K562 (cell line): ENCODE measurements around the gene CASTOR1. TPM values are rescaled to one million over a fixed set of nuclear protein-coding genes. Genes with fewer than 3 reads are reported as not detected.

Experiments
- ATAC-seq: fragments of 200-7000 bp; cut with Tn5 transposase; 3 replicates; pipeline ENCODE4 v1.9.1; 2020; ENCODE audit warnings: moderate library complexity
- BruUV-seq: library from RNA; stranded (reverse); fragments of 400-500 nt; replicated peaks from 2 replicates; lab custom pipeline; 2021; lab: Mats Ljungman, UMichigan
- CTCF ChIA-PET: fragments of 300-600 bp; formaldehyde crosslinking; extraction: SDS; loops from one replicate; lab custom pipeline; 2021; ENCODE audit warnings: low intra/inter-chr PET ratio; lab: Yijun Ruan, JAX
- POLR2A ChIA-PET: fragments of 300-600, 350-650 bp; sonication (Branson Sonifier 250); formaldehyde crosslinking; extraction: SDS; loops from one replicate; lab custom pipeline; 2021; ENCODE audit warnings: antibody characterized with exemption, inconsistent platforms; lab: Yijun Ruan, JAX
- DNase-seq, 4 experiments: peaks; one replicate each; pipeline versions ENCODE4 v3.0.0 to v3.0.0-alpha.2; 2011 to 2018; ENCODE audit warnings: low spot score in 3 of 4, mixed read lengths in 3 of 4; ENCODE audit errors: extremely low read depth in 1 of 4
- FAIRE-seq: peaks from 2 replicates; lab custom pipeline; 2011; peaks lifted over from hg19 to GRCh38; lab: Jason Lieb, UNC
- H2AFZ ChIP-seq: 2 replicates; pipeline ENCODE4 v1.6.0; 2011; ENCODE audit warnings: low read depth, low read length, control low read depth, inconsistent platforms
- H3K27ac ChIP-seq: fragments of 200-600 bp; 3 replicates; pipeline ENCODE4 v1.8.0; 2011; ENCODE audit warnings: low read depth, mild to moderate bottlenecking, control low read depth, inconsistent platforms, low read length, moderate library complexity, mixed read lengths; ENCODE audit errors: extremely low read depth
- H3K27me3 ChIP-seq, 2 experiments: fragments of 300-600 bp in 1 of 2; 2 replicates in 1 of 2; 3 replicates in 1 of 2; pipeline versions ENCODE4 v1.6.0 to v1.8.0; 2011; ENCODE audit warnings: inconsistent platforms in 2 of 2, low read length in 2 of 2, mild to moderate bottlenecking in 1 of 2, mixed read lengths in 1 of 2, moderate library complexity in 1 of 2; ENCODE audit not compliant: control insufficient read depth in 2 of 2, insufficient read depth in 2 of 2
- H3K36me3 ChIP-seq: fragments of 300-600 bp; 3 replicates; pipeline ENCODE4 v1.8.0; 2011; ENCODE audit warnings: mild to moderate bottlenecking, low read length, inconsistent platforms; ENCODE audit not compliant: control insufficient read depth, insufficient read depth
- H3K4me1 ChIP-seq, 2 experiments: fragments of 200-600 bp in 1 of 2; replicated peaks in 1 of 2; 2 replicates in 1 of 2; 3 replicates in 1 of 2; pipeline versions ENCODE4 v1.5.1 to v1.8.0; 2011; ENCODE audit warnings: inconsistent platforms in 2 of 2, low read length in 2 of 2, mild to moderate bottlenecking in 1 of 2, mixed read lengths in 1 of 2, moderate library complexity in 1 of 2; ENCODE audit not compliant: control insufficient read depth in 2 of 2, insufficient read depth in 2 of 2
- H3K4me2 ChIP-seq: 2 replicates; pipeline ENCODE4 v1.6.1; 2011; ENCODE audit warnings: low read length, control low read depth, inconsistent platforms, mixed read lengths; ENCODE audit not compliant: insufficient read depth
- H3K4me3 ChIP-seq: fragments of 200-600 bp; sonication (generic), shearing (Covaris generic); 2 replicates; pipeline ENCODE4 v1.5.1; 2016; ENCODE audit warnings: control low read depth, inconsistent platforms
- H3K79me2 ChIP-seq: fragments of 200-600 bp; 3 replicates; pipeline ENCODE4 v1.8.0; 2011; ENCODE audit warnings: low read length, inconsistent platforms; ENCODE audit not compliant: control insufficient read depth, insufficient read depth
- H3K9ac ChIP-seq, 2 experiments: 2 replicates each; pipeline versions ENCODE4 v1.6.0 to v1.6.1; 2011; ENCODE audit warnings: low read depth in 2 of 2, low read length in 2 of 2, control low read depth in 1 of 2, inconsistent platforms in 1 of 2, mild to moderate bottlenecking in 1 of 2, mixed read lengths in 1 of 2; ENCODE audit not compliant: insufficient read depth in 1 of 2
- H3K9me1 ChIP-seq: one replicate; pipeline ENCODE4 v1.6.0; 2011; ENCODE audit warnings: inconsistent platforms, mild to moderate bottlenecking, low read length, moderate library complexity; ENCODE audit not compliant: control insufficient read depth, insufficient read depth
- H3K9me3 ChIP-seq: replicated peaks from 2 replicates; pipeline ENCODE4 v1.5.1; 2011; ENCODE audit warnings: low read depth, low read length, inconsistent platforms; ENCODE audit not compliant: control insufficient read depth, insufficient read depth
- H4K20me1 ChIP-seq: replicated peaks from 2 replicates; pipeline ENCODE4 v1.6.1; 2011; ENCODE audit warnings: low read length, inconsistent platforms, mixed read lengths; ENCODE audit not compliant: control insufficient read depth, insufficient read depth
- ARHGAP35 ChIP-seq: fragments of 450-650 bp; IDR thresholded peaks from 2 replicates; pipeline ENCODE4 v1.6.1; 2018; ENCODE audit not compliant: partially characterized antibody
- HEY1 ChIP-seq: fragments of 250-450 bp; sonication (Bioruptor Pico); IDR thresholded peaks from 2 replicates; pipeline ENCODE4 v1.5.0; 2020; ENCODE audit warnings: mild to moderate bottlenecking, moderate library complexity, borderline replicate concordance
- HMBOX1 ChIP-seq: sonication (generic); IDR thresholded peaks from 2 replicates; pipeline ENCODE4 v1.6.1; 2016
- MCM5 ChIP-seq: fragments of 450-650 bp; IDR thresholded peaks from 2 replicates; pipeline ENCODE4 v1.6.1; 2016; ENCODE audit warnings: low read depth
- NFYB ChIP-seq: IDR thresholded peaks from 2 replicates; pipeline ENCODE4 v1.6.1; 2011; ENCODE audit warnings: mild to moderate bottlenecking, moderate library complexity; ENCODE audit not compliant: insufficient read length; ENCODE audit errors: extremely low read depth
- RAD51 ChIP-seq: fragments of 450-650 bp; IDR thresholded peaks from 2 replicates; pipeline ENCODE4 v1.7.1; 2016; ENCODE audit warnings: low read depth, mild to moderate bottlenecking, borderline replicate concordance
- SNAPC5 ChIP-seq: fragments of 250-450 bp; sonication (Bioruptor Pico); IDR thresholded peaks from 2 replicates; pipeline ENCODE4 v1.8.0; 2021; ENCODE audit warnings: moderate library complexity, mild to moderate bottlenecking, inconsistent platforms
- TCFL5 ChIP-seq: fragments of 250-450 bp; sonication (Bioruptor Pico); conservative IDR thresholded peaks from 2 replicates; pipeline ENCODE4 v1.6.1; 2021; ENCODE audit warnings: mild to moderate bottlenecking, moderate library complexity, matching md5 sums
- ZFPM2 ChIP-seq: fragments of 250-450 bp; sonication (Bioruptor Pico); IDR thresholded peaks from 2 replicates; pipeline ENCODE4 v1.5.1; 2022; ENCODE audit warnings: mild to moderate bottlenecking
- ZNF644 ChIP-seq: fragments of 200-800 bp; sonication (Bioruptor generic); IDR thresholded peaks from 2 replicates; pipeline ENCODE4 v1.6.1; 2016; ENCODE audit warnings: low read depth, missing genetic modification characterization, missing compliant biosample characterization
- WGBS: fragments of 100-300 bp; shearing (Covaris generic); methylation state at CpG from one replicate; pipeline ENCODE4 v1.1.6; 2016; ENCODE audit warnings: low coverage, mixed read lengths; ENCODE audit not compliant: insufficient coverage; ENCODE audit errors: missing lambda C conversion rate; 5-methylcytosine and 5-hydroxymethylcytosine counted together
- in situ Hi-C: fragments of 300-500 bp; cut with MboI; formaldehyde crosslinking; loops from 4 replicates; pipeline ENCODE4 v1.15.0; 2018; ENCODE audit warnings: inconsistent platforms, mixed read lengths
- intact Hi-C: fragments of 100-400 bp; cut with micrococcal nuclease; formaldehyde crosslinking; loops from 2 replicates; pipeline ENCODE4 v1.14.2; 2022
- polyA plus RNA-seq, 8 experiments: library from polyadenylated mRNA; depleted of rRNA in 4 of 8; stranded (reverse) in 5 of 8; unstranded in 3 of 8; fragments of >200 nt; fragmentation: Nextera tagmentation in 2 of 8; fragmentation: Illumina TruSeq in 1 of 8; extraction: Ambion mirVana in 2 of 8; extraction: Trizol in 1 of 8; gene quantifications; 2 replicates each; pipeline versions ENCODE4 v1.2.1 to v1.2.3, GENCODE V29; 2011 to 2014; ENCODE audit warnings: inconsistent platforms in 1 of 8, missing spikeins in 1 of 8
- total RNA-seq, 7 experiments: library from RNA; depleted of rRNA in 6 of 7; stranded (reverse); fragments of >200 nt in 6 of 7; fragmentation: Illumina TruSeq in 2 of 7; extraction: Trizol in 2 of 7; gene quantifications; 2 replicates each; pipeline versions ENCODE4 v1.2.1 to v1.2.3, GENCODE V29; 2011 to 2021; ENCODE audit warnings: low replicate concordance in 1 of 7

CASTOR1 gene
- total and polyA plus RNA-seq, 9 of the 15 experiments (the other 6 are each of a cell fraction or from before 2014, with no cell fraction given), result 0.35 to 2.6 (median 1.1) TPM

GRCh38 chr22:30317778-30318177, 28.5 kb upstream of the CASTOR1 start:
- H3K4me3 ChIP-seq, result no peak overlapping the region
- no peaks in the 10 kb centered on the region for H3K9me1 ChIP-seq
- no peak overlapping the region for H2AFZ ChIP-seq
- BruUV-seq, result no TSS peak
- no peak overlapping the region for H3K4me2 ChIP-seq
- POLR2A ChIA-PET, result interaction anchor here (1.0 to 1.2 kb wide), 2 partner anchors 10 to 15 kb away, joined by 3 to 4 read pairs; no protein-coding TSS in a partner anchor
- TF ChIP-seq ARHGAP35, result no peak
- no peak for TF ChIP-seq ZFPM2 (CRISPR knock-in tag)
- no peak for TF ChIP-seq SNAPC5
- no peak for TF ChIP-seq TCFL5 (CRISPR knock-in tag)
- TF ChIP-seq ZNF644 (tag), result no peak
- no peak for TF ChIP-seq RAD51
- TF ChIP-seq HEY1 (CRISPR knock-in tag), result no peak
- TF ChIP-seq NFYB, result no peak
- TF ChIP-seq HMBOX1, result no peak
- TF ChIP-seq MCM5, result no peak
- in situ Hi-C loops, result no loop called here
- H3K27ac ChIP-seq, result no peak overlapping the region
- no peaks in the 10 kb centered on the region for H3K27me3 ChIP-seq
- DNase-seq (no peak), FAIRE-seq (no peak), ATAC-seq (no peak)
- 100% methylated on average over 1 of the region's 1 CpG for WGBS
- H3K4me1 ChIP-seq, result peaks cover 9 to 10% of the 10 kb centered on the region in 2 experiments; a peak in 3 of 5 replicates
- H3K36me3 ChIP-seq, result peaks cover 3% of the 10 kb centered on the region; the same call in 2 of the 3 replicates
- H3K79me2 ChIP-seq, result no peaks in the 10 kb centered on the region; the same call in 2 of the 3 replicates
- intact Hi-C loops, result no loop called here
- no peaks in the 10 kb centered on the region for H3K9me3 ChIP-seq
- no peak overlapping the region for H3K9ac ChIP-seq
- H4K20me1 ChIP-seq, result 0 out of 2 replicates have a peak, but pooled peaks cover 4% of the 10 kb centered on the region
- CTCF ChIA-PET, result no interaction called here
